Brain pericyte (primary cell): ENCODE data around the gene CRCP.
"Not testable (repeated sequence)": the region's sequence is repeated elsewhere in the genome, so short reads cannot be mapped to it uniquely, and the experiment has no call there.

ENCODE experiments used
- DNase-seq: peaks from one replicate; pipeline ENCODE4 v3.0.0-alpha.2; 2012; ENCODE audit warnings: low read depth, low spot score

Gene CRCP

DNA sequence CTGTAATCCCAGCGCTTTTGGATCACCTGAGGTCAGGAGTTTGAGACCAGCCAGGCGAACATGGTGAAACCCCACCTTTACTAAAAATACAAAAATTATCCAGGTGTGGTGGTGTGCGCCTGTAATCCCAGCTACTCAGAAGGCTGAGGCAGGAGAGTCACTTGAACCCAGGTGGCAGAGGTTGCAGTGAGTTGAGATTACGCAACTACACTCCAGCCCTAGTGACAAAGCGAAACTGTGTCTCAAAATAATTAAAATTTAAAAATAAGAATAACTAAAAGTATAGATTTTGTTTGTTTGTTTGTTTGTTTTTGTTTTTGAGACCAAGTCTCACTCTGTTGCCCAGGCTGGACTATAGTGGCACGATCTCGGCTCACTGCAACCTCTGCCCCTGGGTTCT lies 41.4 kb downstream of the CRCP start:
- not testable (repeated sequence) for DNase-seq

DNA sequence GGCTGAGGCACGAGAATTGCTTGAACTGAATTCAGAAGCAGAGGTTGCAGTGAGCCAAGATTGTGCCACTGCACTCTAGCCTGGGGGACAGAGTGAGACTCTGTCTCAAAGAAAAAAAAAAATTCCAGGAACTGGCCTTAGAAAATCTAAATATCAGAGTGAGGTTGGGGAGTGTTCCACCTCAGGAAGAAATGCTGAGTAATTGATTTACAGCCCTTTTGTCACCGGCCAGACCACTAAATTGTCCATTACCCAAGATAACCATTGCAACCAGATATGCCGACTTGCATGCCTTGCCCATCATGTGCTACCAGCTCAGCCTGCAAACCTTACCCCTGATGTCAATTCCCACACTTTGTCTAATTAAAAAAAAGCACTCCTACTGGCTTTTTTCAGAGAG lies 42.4 kb downstream of the CRCP start:
- DNase-seq, result no peak

DNA sequence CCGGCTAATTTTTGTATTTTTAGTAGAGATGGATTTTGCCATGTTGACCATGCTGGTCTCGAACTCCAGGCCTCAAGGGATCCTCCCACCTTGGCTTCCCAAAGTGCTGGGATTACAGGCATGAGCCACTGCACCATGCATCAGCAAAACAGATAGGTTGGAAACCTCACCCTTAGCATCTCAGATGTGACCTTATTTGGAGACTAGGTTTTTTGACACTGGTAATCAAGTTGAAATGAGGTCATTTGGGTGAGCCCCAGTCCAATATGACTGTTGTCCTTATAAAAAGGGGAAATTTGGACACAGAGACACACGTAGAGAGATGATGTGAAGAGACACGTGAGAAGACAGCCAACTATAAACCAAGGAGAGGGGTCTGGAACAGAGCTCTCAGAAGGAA lies 48.0 kb downstream of the CRCP start:
- no peak for DNase-seq

DNA sequence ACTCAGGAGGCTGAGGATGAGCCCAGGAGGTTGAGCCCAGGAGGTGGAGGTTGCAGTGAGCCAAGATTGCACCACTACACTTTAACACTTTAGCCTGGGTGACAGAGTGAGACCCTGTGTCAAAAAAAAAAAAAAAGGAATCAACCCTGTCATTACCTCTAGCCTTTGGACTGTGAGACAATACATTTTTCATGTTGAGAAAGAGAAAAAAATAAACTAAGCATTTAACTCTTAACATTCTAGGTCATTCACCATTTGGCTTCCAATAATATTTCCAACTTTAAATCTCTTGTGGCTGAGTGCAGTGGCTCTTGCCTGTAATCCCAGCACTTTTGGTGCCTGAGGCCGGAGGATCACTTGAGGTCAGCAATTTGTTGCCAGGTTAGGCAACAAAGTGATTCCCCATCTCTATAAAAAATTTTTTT lies 48.6 kb downstream of the CRCP start:
- no peak for DNase-seq

DNA sequence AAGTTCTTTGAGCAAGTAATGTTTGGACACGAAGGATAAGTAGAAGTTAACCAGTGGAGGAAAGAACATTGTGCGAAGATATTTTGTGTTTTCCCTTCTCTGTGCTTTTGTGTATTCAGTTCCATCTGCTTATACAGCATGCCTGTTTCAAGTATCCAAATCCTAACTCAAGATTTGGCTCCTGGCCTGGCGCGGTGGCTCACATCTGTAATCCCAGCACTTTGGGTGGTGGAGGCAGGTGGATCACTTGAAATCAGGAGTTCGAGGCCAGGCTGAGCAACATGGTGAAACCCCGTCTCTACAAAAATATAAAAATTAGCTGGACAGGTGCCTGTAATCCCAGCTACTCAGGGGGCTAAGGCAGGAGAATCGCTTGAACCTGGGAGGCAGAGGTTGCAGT lies 49.7 kb downstream of the CRCP start:
- DNase-seq, result no peak

DNA sequence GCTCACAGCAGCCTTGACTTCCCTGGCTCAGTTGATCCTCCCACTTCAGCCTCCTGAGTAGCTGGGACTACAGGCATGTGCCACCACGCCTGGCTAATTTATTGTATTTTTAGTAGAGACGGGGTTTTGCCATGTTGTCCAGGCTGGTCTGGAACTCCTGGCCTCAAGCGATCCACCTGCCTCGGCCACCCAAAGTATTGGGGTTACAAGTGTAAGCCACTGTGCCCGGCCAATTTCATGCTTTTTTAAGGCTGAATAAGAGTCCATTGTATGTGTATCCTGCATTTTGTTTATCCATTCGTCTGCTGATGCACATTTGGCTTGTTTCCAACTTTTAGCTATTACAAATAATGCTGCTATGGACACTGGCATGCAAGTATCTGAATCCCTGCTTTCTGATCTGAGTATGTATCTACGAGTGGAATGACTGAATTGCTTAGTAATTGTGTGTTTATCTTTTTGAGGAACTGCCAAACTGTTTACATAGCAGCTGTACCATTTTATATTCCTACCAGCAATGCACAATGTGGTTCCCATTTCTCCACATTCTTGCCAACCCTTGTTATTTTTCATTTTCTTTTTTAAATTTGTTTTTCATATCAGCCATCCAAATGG lies 53.2 kb downstream of the CRCP start:
- no peak for DNase-seq

DNA sequence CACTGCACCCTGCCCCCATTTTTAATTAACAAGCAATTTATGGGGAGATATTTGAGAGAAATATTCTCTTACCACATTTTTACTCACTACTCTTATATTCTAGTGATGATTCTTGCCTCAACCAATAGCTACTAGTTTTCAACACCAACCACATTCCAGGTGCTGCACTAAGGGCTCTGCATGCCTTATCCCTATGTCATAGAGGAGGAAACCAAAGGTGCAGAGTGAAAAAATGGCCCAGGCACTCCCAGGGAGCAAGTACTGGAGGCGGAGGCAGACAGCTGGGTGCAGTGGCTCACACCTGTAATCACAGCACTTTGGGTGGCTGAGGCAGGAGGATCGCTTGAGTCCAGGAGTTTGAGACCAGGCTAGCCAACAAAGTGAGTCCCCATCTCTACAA lies 55.0 kb downstream of the CRCP start:
- no peak for DNase-seq

DNA sequence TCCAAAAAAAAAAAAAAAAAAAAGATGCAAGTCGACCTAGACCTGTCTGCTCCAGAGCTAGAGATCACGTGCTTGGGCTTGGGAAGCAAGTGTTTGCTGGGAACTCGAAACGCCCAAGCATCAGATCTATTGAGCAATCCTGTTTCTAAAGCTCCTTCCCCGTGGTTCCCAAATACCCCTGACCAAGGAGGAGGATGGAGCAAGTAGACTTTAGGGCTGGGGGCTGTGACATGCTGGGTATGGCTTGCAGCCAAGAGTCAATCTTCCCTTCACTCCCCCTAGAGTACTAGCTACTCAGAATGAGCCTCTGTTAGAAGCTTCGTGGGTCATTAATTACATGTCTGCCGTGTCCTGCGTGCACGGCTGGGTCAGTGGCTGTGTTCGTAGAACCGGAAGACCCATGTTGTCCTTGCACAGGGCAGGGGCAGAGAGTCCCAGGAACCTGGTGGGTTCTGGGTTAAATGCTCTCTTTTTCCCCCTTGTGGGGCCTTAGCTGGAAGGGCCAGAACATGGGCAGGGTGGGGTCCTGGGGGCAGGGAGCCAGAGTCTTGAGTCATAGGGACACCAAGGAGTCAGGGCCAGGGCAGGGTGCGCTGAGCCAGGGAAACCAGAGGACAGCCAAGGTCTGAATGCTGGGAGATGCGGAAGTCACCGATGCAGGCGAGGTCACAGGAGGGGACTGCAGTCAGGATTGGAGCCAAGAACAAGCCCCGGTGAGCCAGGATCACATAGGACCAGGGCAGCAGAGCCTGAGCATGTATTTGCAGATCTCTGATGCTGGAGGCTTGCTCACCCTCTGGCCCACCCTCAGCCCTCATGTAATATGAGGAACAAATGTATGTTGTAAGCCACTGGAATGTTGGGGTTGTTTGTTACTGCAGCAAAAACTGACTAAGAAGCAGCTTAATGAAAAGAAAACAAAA lies 55.9 kb downstream of the CRCP start:
- DNase-seq, result no peak

DNA sequence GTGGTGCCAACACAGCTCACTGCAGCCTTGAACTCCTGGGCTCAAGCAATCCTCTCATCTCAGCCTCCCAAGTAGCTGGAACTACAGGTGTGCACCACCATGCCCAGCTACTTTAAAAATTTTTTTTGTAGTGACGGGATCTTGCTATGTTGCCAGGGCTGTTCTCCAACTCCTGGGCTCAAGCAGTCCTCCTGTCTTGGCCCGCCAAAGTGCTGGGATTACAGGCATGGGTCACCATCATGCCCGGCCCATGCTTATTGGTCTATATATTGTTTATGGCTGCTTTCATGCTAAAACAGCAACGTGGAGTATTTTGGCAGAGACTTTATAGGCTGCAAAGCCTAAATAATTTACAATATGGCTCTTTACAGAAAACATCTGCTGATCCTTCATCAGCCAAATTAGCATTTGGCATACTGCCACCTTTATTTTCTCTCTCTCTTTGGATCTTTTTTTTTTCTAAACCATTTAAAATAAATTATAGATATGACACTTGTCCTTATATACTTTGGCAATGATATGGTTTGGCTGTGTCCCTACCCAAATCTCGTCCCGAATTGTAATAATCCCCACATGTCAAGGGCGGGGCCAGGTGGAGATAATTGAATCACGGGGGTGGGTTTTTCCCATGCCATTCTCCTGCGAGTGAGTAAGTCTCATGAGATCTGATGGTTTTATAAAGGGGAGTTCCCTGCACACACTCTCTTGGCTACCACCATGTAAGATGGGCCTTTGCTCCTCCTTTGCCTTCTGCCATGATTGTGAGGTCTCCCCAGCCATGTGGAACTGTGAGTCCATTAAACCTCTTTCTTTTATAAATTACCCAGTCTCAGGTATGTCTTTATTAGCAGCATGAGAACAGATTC lies 58.1 kb downstream of the CRCP start:
- not testable (repeated sequence) for DNase-seq

DNA sequence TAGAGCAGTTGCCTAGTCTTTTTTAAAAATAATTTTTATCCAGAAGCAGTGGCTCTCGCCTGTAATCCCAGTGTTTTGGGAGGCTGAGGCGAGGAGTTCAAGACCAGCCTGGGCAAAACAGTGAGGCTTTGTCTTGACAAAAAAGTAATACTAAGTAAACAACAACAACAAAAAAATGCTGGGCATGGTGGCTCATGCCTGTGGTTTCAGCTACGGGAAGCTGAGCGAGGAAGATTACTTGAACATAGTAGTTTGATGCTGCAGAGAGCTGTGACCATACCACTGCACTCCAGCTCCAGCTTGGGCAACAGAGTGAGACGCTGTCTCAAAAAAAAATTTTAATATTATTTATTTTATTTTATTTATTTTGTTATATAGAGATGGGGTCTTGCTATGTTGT lies 59.2 kb downstream of the CRCP start:
- no peak for DNase-seq

DNA sequence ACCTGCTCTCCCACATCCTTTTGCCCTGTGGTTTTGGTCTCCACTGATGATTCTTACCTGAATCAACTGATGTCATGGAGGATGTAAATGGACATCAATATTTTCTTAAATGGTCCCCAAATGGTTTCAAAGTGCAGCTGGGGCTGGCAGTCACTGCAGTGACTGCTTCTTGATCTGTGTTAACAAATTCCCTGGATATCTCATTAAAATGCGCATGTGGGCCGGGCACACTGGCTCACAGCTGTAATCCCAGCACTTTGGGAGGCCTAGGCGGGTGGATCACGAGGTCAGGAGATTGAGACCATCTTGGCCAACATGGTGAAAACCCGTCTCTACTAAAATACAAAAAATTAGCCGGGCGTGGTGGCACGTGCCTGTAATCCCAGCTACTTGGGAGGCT lies 60.4 kb downstream of the CRCP start:
- not testable (repeated sequence) for DNase-seq

DNA sequence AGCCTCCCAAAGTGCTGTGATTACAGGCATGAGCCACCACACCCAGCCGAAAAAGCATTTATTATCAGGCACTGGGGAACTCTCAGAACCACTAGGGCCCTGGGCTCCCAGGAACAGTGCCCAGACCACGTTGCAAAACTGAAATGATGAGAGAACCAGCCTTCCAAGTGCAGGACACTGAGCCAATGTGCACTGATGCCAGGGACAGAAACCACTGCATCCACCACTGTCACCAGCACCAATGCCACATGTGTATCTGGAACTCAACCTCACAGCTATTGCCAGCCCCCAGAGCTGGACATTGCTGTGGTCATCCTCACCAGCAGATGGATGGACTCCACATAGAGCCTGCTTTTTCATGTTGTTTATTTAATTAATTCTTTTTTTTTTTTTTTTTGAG lies 62.3 kb downstream of the CRCP start:
- no peak for DNase-seq

DNA sequence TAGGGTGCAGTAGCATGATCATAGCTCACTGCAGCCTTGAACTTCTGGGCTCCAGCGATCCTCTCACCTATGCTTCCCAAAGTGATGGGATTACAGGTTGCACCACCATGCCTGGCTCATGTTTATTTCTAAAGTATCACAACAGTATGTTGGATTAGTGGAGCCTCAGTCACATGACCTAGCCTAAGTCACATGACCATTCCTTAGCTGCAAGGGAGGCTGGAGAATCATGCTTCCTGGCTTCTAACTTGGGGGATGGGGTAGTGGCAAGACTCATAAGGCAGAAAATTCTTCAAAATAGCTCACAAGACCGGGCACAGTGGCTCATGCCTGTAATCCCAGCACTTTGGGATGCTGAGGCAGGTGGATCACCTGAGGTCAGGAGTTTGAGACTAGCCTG lies 63.6 kb downstream of the CRCP start:
- no peak for DNase-seq

DNA sequence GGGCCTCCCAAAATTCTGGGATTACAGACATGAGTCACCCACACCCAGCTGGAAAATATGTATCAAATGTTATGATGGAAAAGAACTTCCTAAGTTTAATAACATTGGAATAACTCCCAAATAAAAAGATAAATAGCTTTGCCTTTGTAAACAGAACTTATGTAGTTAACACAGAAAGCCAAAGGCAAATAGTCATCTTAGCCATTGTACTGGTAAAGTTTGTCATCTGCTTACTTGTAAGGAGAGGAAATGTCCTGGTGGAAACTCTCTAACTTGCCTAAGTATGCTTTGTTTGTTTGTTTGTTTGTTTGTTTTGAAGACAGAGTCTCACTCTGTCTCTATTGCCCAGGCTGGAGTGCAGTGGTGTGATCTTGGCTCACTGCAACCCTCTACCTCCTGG lies 66.7 kb downstream of the CRCP start:
- no peak for DNase-seq

DNA sequence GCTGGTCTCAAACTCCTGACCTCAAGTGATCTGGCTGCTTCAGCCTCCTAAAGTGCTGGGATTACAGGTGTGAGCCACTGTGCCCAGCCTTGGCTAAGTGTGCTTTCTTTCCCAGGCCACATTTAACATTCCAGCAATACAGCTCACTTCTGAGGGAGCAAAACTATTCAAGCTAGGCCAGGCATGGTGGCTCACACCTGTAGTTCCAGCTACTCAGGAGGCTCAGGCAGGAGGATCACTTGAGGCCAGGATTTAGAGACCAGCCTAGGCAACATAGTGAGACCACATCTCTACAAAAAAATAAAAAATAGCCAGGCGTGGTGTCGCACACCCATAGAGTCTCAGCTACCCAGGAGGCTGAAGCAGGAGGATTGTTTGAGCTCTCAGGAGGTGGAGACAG lies 67.2 kb downstream of the CRCP start:
- no peak for DNase-seq

DNA sequence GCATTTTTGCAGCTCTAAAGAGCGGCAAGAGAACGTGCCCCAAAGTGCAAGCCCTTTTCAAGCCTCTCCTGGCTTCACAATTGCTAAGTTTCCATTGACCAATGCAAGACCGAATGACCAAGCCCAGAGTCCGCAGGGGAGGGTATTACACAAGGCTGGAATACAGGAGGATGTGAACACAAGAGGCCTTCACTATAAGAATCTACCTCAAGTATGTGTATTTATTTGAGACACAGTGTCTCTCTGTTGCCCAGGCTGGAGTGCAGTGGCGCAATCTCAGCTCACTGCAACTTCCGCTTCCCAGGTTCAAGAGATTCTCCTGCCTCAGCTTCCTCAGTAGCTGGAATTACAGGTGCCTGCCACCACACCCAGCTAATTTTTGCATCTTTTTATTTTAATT lies 68.3 kb downstream of the CRCP start:
- no peak for DNase-seq

DNA sequence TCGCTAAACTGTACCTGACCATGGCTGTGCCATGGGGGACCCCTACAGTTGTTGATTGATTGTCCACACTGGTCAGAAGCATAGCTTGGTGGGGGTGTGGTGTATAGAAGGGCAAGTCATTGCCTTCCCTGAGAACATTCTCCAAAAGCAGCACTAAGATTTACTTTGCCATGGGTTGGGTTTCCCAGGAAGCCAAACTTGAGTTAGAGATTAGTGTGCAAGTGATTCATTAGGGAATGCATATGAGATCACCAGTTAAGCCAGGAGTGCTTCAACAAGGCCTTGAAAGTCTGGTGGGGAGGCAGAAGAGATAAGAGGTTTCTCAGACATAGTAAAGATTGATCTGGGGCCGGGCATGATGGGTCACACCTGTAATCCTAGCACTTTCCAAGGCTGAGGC lies 69.1 kb downstream of the CRCP start:
- DNase-seq, result no peak

DNA sequence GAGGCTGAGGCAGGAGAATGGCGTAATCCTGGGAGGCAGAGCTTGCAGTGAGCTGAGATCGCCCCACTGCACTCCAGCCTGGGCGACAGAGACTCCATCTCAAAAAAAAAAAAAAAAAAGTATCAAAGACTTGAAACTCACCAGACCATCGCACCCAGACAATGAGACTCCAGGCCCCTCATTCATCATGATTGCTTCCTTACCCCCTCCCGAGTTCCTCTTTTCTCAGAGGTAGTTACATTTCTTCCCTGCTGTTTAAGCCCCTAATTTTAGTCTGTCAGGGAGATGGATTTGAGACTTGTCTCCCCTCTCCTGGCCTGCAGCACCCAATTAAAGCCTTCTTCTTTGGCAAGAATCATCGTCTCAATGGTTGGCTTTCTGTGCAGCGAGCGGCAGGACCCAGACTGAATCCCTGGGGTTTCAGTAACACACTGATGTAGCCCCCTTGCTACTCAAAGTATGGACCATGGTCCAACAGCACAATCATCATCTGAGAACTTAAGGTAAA lies 71.1 kb downstream of the CRCP start:
- DNase-seq, result no peak

DNA sequence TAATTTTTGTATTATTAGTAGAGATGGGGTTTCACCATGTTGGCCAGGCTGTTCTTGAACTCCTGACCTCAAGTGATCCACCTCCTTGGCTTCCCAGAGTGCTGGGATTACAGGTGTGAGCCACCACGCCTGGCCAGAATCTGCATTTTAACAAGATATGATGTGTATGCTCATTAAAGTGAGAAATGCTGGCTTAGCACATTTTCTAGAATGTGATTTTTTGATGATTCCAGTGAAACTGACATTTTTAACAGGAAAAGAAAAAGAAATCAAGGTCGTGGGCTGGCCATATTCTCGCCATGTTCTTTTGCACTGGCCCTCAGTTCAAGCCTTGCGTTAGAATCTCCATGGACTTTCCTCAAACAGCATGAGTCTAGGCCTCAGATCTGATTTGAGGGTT lies 72.3 kb downstream of the CRCP start:
- no peak for DNase-seq

DNA sequence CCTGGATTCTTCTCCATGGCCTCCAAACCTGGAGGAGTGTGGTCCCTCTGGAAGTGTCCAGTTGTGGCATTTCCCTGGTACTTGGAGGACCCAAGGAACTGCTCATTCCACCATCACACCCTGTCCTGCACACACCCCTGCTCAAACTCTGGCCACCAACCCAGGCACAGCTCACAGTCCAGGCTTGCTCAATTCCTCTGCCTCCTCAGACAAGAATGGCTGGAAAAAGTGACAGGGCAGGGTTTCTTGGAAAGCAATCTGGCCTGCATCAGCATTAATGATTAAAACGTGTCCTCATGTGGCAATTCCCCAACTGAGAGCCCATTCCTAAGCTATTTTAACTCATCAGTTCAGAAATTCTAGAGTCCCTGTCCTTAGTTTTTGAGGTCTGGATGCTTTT lies 73.3 kb downstream of the CRCP start:
- no peak for DNase-seq

DNA sequence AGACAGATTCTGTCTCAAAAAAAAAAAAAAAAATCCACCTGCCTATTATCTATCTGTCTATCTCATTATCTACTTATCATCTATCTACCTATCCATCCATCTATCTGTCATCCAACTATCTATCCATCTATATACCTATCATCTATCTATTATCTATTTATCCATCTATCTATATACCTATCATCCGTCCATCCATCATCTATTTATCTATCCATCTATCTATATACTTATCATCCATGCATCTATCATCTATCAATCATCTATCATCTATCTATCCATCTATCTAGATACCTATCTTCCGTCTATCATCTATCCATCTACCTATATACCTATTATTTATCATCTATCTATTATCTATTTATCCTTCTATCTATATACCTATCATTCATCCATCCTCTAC lies 74.0 kb downstream of the CRCP start:
- DNase-seq, result no peak
